OCI-LY7 (cell line): ENCODE results near the gene SLX4IP. TPM values are rescaled to one million over a fixed set of nuclear protein-coding genes. Genes with fewer than 3 reads are reported as not detected.

ENCODE experiments used
- BruUV-seq: library from RNA; stranded (reverse); fragments of 400-500 nt; replicated peaks from 2 replicates; lab custom pipeline; 2021; lab: Mats Ljungman, UMichigan
- CTCF ChIA-PET: fragments of 300-600 bp; sonication (Branson Sonifier 250); formaldehyde crosslinking; loops from one replicate; lab custom pipeline; 2022; ENCODE audit warnings: antibody characterized with exemption; ENCODE audit not compliant: unreplicated experiment; lab: Charles Lee
- POLR2A ChIA-PET: fragments of 300-600 bp; sonication (Branson Sonifier 250); formaldehyde crosslinking; loops from one replicate; lab custom pipeline; 2022; ENCODE audit warnings: antibody characterized with exemption; lab: Charles Lee
- DNase-seq: peaks from one replicate; pipeline ENCODE4 v3.0.0-alpha.2; 2015; ENCODE audit warnings: low spot score
- H2AFZ ChIP-seq: fragments of 200-600 bp; sonication (generic), shearing (Covaris generic); 2 replicates; pipeline ENCODE4 v1.6.1; 2014; ENCODE audit warnings: mild to moderate bottlenecking, antibody characterized with exemption, low read length, moderate library complexity
- H3K27ac ChIP-seq: fragments of 200-600 bp; sonication (generic); 2 replicates; pipeline ENCODE4 v1.5.1; 2014; ENCODE audit warnings: mixed run types, low read depth, mild to moderate bottlenecking, moderate library complexity, low read length, inconsistent platforms; ENCODE audit not compliant: poor library complexity, severe bottlenecking
- H3K36me3 ChIP-seq: fragments of 200-600 bp; sonication (generic); 2 replicates; pipeline ENCODE4 v1.6.1; 2014; ENCODE audit warnings: mild to moderate bottlenecking, antibody characterized with exemption, low read length, moderate library complexity, mixed read lengths; ENCODE audit not compliant: insufficient read depth
- H3K4me1 ChIP-seq: fragments of 200-600 bp; sonication (generic); 2 replicates; pipeline ENCODE4 v1.5.1; 2014; ENCODE audit warnings: mild to moderate bottlenecking, low read length; ENCODE audit not compliant: insufficient read depth, poor library complexity, severe bottlenecking
- H3K4me2 ChIP-seq: fragments of 200-600 bp; sonication (generic); 2 replicates; pipeline ENCODE4 v1.6.1; 2014; ENCODE audit warnings: mild to moderate bottlenecking, low read length
- H3K4me3 ChIP-seq: fragments of 200-600 bp; sonication (generic); 2 replicates; pipeline ENCODE4 v1.5.1; 2014; ENCODE audit warnings: mild to moderate bottlenecking, low read depth, low read length; ENCODE audit not compliant: poor library complexity, severe bottlenecking
- H3K79me2 ChIP-seq: fragments of 200-600 bp; sonication (generic); 2 replicates; pipeline ENCODE4 v1.6.1; 2016; ENCODE audit warnings: low read depth, mild to moderate bottlenecking, low read length, moderate library complexity, mixed read lengths; ENCODE audit not compliant: insufficient read depth
- H3K9me2 ChIP-seq: fragments of 200-600 bp; sonication (generic); 2 replicates; pipeline ENCODE4 v1.6.1; 2016; ENCODE audit warnings: mild to moderate bottlenecking, low read length, mixed read lengths; ENCODE audit not compliant: insufficient read depth
- H3K9me3 ChIP-seq: fragments of 200-600 bp; sonication (generic); 2 replicates; pipeline ENCODE4 v1.6.1; 2014; ENCODE audit warnings: mild to moderate bottlenecking, mixed run types, low read length, mixed read lengths
- H4K20me1 ChIP-seq: fragments of 200-600 bp; sonication (generic); 2 replicates; pipeline ENCODE4 v1.6.1; 2014; ENCODE audit warnings: mild to moderate bottlenecking, antibody characterized with exemption, low read length, moderate library complexity, mixed read lengths; ENCODE audit not compliant: insufficient read depth
- EZH2phosphoT487 ChIP-seq: fragments of 200-600 bp; sonication (generic); IDR thresholded peaks from 2 replicates; pipeline ENCODE4 v1.6.1; 2018; ENCODE audit warnings: low read depth, borderline replicate concordance, mild to moderate bottlenecking, mixed run types, antibody characterized with exemption, low read length, moderate library complexity, mixed read lengths
- intact Hi-C: fragments of 100-400 bp; cut with micrococcal nuclease; formaldehyde crosslinking; loops from one replicate; pipeline ENCODE4 v1.10.0; 2022; ENCODE audit not compliant: unreplicated experiment
- total RNA-seq, 2 experiments: library from RNA; depleted of rRNA in 1 of 2; stranded (reverse); fragments of >200 nt in 1 of 2; shearing (Covaris generic) in 1 of 2; gene quantifications; 2 replicates each; pipeline ENCODE4 v1.2.3, GENCODE V29; 2014 to 2022
- TF ChIP-seq, protein P1 (sequence below): fragments of 200-600 bp; sonication (generic); conservative IDR thresholded peaks from 2 replicates; pipeline ENCODE4 v1.5.1; 2014; ENCODE audit warnings: mild to moderate bottlenecking, antibody characterized with exemption, low read length, moderate library complexity, mixed read lengths

Gene SLX4IP
- total RNA-seq, 2 experiments from 2014 or later: 4.1 to 9.2 TPM

DNA sequence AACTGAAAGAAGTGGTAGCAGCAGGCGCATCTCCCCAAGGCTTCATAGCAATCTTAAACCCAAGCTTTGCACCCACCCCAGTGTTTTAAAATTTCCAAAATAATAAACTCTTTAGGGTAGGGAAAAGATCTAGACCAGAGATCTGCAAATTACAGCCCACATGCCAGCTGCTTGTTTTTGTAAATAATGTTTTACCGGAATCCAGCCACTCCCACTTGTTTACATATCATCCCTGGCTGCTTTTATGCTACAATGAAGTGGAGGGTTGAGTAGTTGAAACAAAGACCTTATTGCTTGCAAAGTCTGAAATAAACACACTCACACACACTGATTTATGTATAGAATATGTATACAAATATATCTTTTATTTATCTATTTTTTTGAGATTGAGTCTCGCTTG, 30.0 kb downstream of the SLX4IP start:
- no peaks in the 10 kb centered on the region for H3K4me1 ChIP-seq
- POLR2A ChIA-PET: interaction anchor here (0.7 kb wide), 1 partner anchor 866 kb away, joined by 3 read pairs; no protein-coding TSS in a partner anchor
- CTCF ChIA-PET: no interaction called here
- no peaks in the 10 kb centered on the region for H4K20me1 ChIP-seq
- BruUV-seq: no TSS peak
- no peaks in the 10 kb centered on the region for H3K79me2 ChIP-seq
- DNase-seq: no peak
- no peaks in the 10 kb centered on the region for H3K9me2 ChIP-seq
- no peak overlapping the region for H3K4me2 ChIP-seq
- intact Hi-C loops: no loop called here
- no peak overlapping the region for H3K27ac ChIP-seq
- H3K4me3 ChIP-seq: no peak overlapping the region
- H2AFZ ChIP-seq: no peak overlapping the region
- no peaks in the 10 kb centered on the region for H3K9me3 ChIP-seq
- peaks cover 3% of the 10 kb centered on the region; the same call in 1 of the 2 replicates for H3K36me3 ChIP-seq
- TF ChIP-seq EZH2phosphoT487: no peak
- TF ChIP-seq, protein P1, sequence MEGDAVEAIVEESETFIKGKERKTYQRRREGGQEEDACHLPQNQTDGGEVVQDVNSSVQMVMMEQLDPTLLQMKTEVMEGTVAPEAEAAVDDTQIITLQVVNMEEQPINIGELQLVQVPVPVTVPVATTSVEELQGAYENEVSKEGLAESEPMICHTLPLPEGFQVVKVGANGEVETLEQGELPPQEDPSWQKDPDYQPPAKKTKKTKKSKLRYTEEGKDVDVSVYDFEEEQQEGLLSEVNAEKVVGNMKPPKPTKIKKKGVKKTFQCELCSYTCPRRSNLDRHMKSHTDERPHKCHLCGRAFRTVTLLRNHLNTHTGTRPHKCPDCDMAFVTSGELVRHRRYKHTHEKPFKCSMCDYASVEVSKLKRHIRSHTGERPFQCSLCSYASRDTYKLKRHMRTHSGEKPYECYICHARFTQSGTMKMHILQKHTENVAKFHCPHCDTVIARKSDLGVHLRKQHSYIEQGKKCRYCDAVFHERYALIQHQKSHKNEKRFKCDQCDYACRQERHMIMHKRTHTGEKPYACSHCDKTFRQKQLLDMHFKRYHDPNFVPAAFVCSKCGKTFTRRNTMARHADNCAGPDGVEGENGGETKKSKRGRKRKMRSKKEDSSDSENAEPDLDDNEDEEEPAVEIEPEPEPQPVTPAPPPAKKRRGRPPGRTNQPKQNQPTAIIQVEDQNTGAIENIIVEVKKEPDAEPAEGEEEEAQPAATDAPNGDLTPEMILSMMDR: no peak

DNA sequence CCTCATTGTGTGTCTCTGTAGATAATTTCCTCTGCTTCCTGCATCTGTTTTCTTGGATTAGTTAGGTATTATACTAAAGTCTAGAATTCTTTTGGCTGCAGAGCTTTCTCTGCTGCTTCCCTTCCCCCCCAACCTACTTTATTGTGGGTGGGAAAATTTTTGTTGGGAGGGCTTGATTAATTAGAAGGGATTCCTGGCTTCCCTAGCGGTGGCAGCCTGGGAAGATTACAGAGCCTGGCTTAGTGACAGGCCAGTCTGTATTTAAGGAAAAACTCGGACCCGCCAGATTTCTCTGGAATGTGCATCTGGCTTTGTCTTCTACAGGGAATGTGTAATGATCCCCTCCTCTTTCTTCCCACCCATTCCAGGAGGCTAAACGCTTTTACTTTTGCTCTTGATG, 31.2 kb downstream of the SLX4IP start:
- H3K79me2 ChIP-seq: no peaks in the 10 kb centered on the region
- no peak overlapping the region for H2AFZ ChIP-seq
- ChIA-PET CTCF (no interaction called here), POLR2A (no interaction called here)
- no peak overlapping the region for H3K4me2 ChIP-seq
- no peaks in the 10 kb centered on the region for H4K20me1 ChIP-seq
- intact Hi-C loops: no loop called here
- H3K9me3 ChIP-seq: no peaks in the 10 kb centered on the region
- no peak overlapping the region for H3K4me3 ChIP-seq
- no peak for DNase-seq
- peaks cover 3% of the 10 kb centered on the region; the same call in 1 of the 2 replicates for H3K36me3 ChIP-seq
- H3K4me1 ChIP-seq: no peaks in the 10 kb centered on the region
- no peak overlapping the region for H3K27ac ChIP-seq
- TF ChIP-seq EZH2phosphoT487: no peak
- TF ChIP-seq, protein P1: no peak
- BruUV-seq: no TSS peak
- H3K9me2 ChIP-seq: no peaks in the 10 kb centered on the region

DNA sequence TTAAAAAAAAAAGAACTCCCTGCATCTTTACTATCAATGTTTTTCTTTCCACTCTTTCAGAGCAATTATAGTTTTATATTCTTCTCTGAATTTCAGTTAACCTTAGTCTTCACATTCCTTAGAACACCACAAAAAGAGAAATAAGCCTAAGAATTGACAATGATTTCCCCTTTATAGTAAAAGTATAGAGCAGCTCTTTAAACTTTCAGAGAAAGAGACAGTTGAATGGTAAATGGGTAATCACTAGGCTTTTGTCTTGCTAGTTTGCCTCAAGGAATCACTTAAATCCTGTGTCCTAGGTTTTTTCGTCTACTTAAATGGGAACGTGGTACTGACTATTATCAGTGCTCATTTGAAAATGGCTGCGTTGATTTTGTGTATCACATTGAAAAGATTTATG, 31.8 kb downstream of the SLX4IP start:
- H2AFZ ChIP-seq: no peak overlapping the region
- POLR2A ChIA-PET: no interaction called here
- no peak overlapping the region for H3K27ac ChIP-seq
- no peaks in the 10 kb centered on the region for H3K79me2 ChIP-seq
- no peak for DNase-seq
- CTCF ChIA-PET: no interaction called here
- no peak overlapping the region for H3K4me3 ChIP-seq
- H3K9me3 ChIP-seq: no peaks in the 10 kb centered on the region
- H3K4me2 ChIP-seq: no peak overlapping the region
- intact Hi-C loops: no loop called here
- no peaks in the 10 kb centered on the region for H3K9me2 ChIP-seq
- no peaks in the 10 kb centered on the region for H3K4me1 ChIP-seq
- peaks cover 3% of the 10 kb centered on the region; the same call in 1 of the 2 replicates for H3K36me3 ChIP-seq
- TF ChIP-seq, protein P1: no peak
- no peak for TF ChIP-seq EZH2phosphoT487
- BruUV-seq: no TSS peak
- no peaks in the 10 kb centered on the region for H4K20me1 ChIP-seq
